Measurements from ENCODE around the gene ABCB9.
"Not testable (repeated sequence)": the region's sequence is repeated elsewhere in the genome, so short reads cannot be mapped to it uniquely, and the experiment has no call there.

The ABCB9 gene

GRCh38 chr12:122965851-122966742, at the start of gene ABCB9:
Gene ABCB9 (minus strand): TSS chr12:122966463. CDS start chr12:122960235, 6,228 bp downstream.
- peak; percentile 53 for DNase-seq

- DNase-seq, result not testable (repeated sequence)
Observed at GRCh38 chr12:123014473-123014872, 48.2 kb upstream of the ABCB9 start.

- DNase-seq, result no peak
Observed at GRCh38 chr12:123013185-123014095, 47.2 kb upstream of the ABCB9 start.

- no peak for DNase-seq
Observed at GRCh38 chr12:123011701-123012100, 45.4 kb upstream of the ABCB9 start.

- no peak for DNase-seq
Observed at GRCh38 chr12:123010681-123011080, 44.4 kb upstream of the ABCB9 start.

GRCh38 chr12:123010110-123010509, 43.8 kb upstream of the ABCB9 start:
- DNase-seq, result no peak

- DNase-seq, result no peak
Observed at GRCh38 chr12:123006977-123007376, 40.7 kb upstream of the ABCB9 start.

GRCh38 chr12:123005081-123005626, 38.9 kb upstream of the ABCB9 start:
- no peak for DNase-seq

- no peak for DNase-seq
Observed at GRCh38 chr12:123004287-123004686, 38.0 kb upstream of the ABCB9 start.

- no peak for DNase-seq
Observed at GRCh38 chr12:123003257-123003656, 37.0 kb upstream of the ABCB9 start.

- DNase-seq, result no peak
Observed at GRCh38 chr12:123001464-123001863, 35.2 kb upstream of the ABCB9 start.

- DNase-seq, result no peak
Observed at GRCh38 chr12:123000578-123000977, 34.3 kb upstream of the ABCB9 start.

GRCh38 chr12:122999986-123000420, 33.7 kb upstream of the ABCB9 start:
- DNase-seq, result no peak

- DNase-seq, result no peak
Observed at GRCh38 chr12:122999196-122999946, 33.1 kb upstream of the ABCB9 start.

GRCh38 chr12:122998316-122998715, 32.1 kb upstream of the ABCB9 start:
- no peak for DNase-seq

GRCh38 chr12:122997343-122998250, 31.3 kb upstream of the ABCB9 start:
- DNase-seq, result no peak

GRCh38 chr12:122996621-122997342, 30.5 kb upstream of the ABCB9 start:
- DNase-seq, result no peak

GRCh38 chr12:122996188-122996601, 29.9 kb upstream of the ABCB9 start:
- DNase-seq, result no peak

- no peak for DNase-seq
Observed at GRCh38 chr12:122995503-122996187, 29.4 kb upstream of the ABCB9 start.

Data from NCI-H1694 (cell line).